Lung (tissue), 12 donors: ENCODE data around the gene DNAH10. TPM values are rescaled to one million over a fixed set of nuclear protein-coding genes. Genes with fewer than 3 reads are reported as not detected.

ENCODE experiments used
- ATAC-seq: fragments of 200-7000 bp; cut with Tn5 transposase; one replicate; pipeline ENCODE4 v1.9.1; 2020; ENCODE audit warnings: moderate number of reproducible peaks; ENCODE audit not compliant: insufficient read depth, low FRiP score
- DNase-seq, 3 donors: peaks; one replicate each; pipeline ENCODE4 v3.0.0-alpha.2; 2013 to 2017
- H3K27ac ChIP-seq, 2 donors: one replicate each; pipeline ENCODE4 v1.5.1; 2013; ENCODE audit warnings: mild to moderate bottlenecking in 2 of 2, moderate library complexity in 2 of 2, control low read depth in 1 of 2, inconsistent platforms in 1 of 2, low read depth in 1 of 2, low read length in 1 of 2
- H3K27me3 ChIP-seq, 3 donors: one replicate each; pipeline ENCODE4 v1.5.1; 2013; ENCODE audit warnings: low read length in 2 of 3; ENCODE audit not compliant: control insufficient read depth in 3 of 3, insufficient read depth in 3 of 3
- H3K36me3 ChIP-seq, 4 donors: one replicate each; pipeline ENCODE4 v1.5.1; 2013; ENCODE audit warnings: low read length in 4 of 4, mild to moderate bottlenecking in 1 of 4, moderate library complexity in 1 of 4; ENCODE audit not compliant: control insufficient read depth in 4 of 4, insufficient read depth in 4 of 4
- H3K4me1 ChIP-seq, 5 donors: one replicate each; pipeline ENCODE4 v1.5.1; 2013; ENCODE audit warnings: low read length in 5 of 5, mild to moderate bottlenecking in 2 of 5, moderate library complexity in 1 of 5; ENCODE audit not compliant: control insufficient read depth in 5 of 5, insufficient read depth in 5 of 5
- H3K4me3 ChIP-seq: one replicate; pipeline ENCODE4 v1.5.1; 2013; ENCODE audit warnings: mild to moderate bottlenecking, control low read depth, moderate library complexity
- H3K9ac ChIP-seq, 2 donors: one replicate each; pipeline ENCODE4 v1.5.1; 2013; ENCODE audit warnings: low read length in 2 of 2, control low read depth in 1 of 2; ENCODE audit not compliant: insufficient read depth in 1 of 2
- H3K9me3 ChIP-seq, 4 donors: one replicate each; pipeline ENCODE4 v1.5.1; 2013; ENCODE audit warnings: low read length in 3 of 4, mild to moderate bottlenecking in 1 of 4, moderate library complexity in 1 of 4; ENCODE audit not compliant: control insufficient read depth in 4 of 4, insufficient read depth in 3 of 4
- CTCF ChIP-seq: IDR thresholded peaks from 2 replicates; pipeline ENCODE4 v1.5.1; 2012; ENCODE audit warnings: mild to moderate bottlenecking; ENCODE audit errors: control extremely low read depth, extremely low read depth
- WGBS, 2 donors: extraction: QIAGEN DNeasy Blood & Tissue Kit; methylation state at CpG; one replicate each; pipeline ENCODE4 v1.1.7; 2013; 5-methylcytosine and 5-hydroxymethylcytosine counted together
- polyA plus RNA-seq, 2 donors: library from polyadenylated mRNA; stranded (reverse); fragments of 200-250 nt; gene quantifications; one replicate each; pipeline ENCODE4 v1.2.1, GENCODE V29; 2013
- total RNA-seq, 2 donors: library from RNA; depleted of rRNA in 1 of 2; stranded (reverse); fragments of >200 nt in 1 of 2; gene quantifications; one replicate each; pipeline ENCODE4 v1.2.1, GENCODE V29; 2014 to 2021
- donor health status: control.
- donor health status: control.
- donor health status: Bipolar disorder and iron deficiency.
- donor health status: healthy.
- donor health status: DM: yes; HTN: yes; CAD: no.

Gene DNAH10
- total and polyA plus RNA-seq, 4 donors, result 2.0 to 21.7 (median 9.1) TPM

GRCh38 chr12:123948401-123948795 is 186.3 kb downstream of the DNAH10 start:
- H3K4me3 ChIP-seq, result no peak overlapping the region
- no peaks in the 10 kb centered on the region for H3K27me3 ChIP-seq
- ATAC-seq (no peak), DNase-seq (no peak)
- peaks cover 11 to 38% (median 18%) of the 10 kb centered on the region in 5 donors for H3K4me1 ChIP-seq
- 96 to 98% methylated on average over 11 of the region's 11 CpGs for WGBS, 2 donors
- no peaks in the 10 kb centered on the region for H3K9me3 ChIP-seq
- H3K36me3 ChIP-seq, result peaks cover 0 to 4% (median 3%) of the 10 kb centered on the region in 4 donors
- no peak overlapping the region for H3K9ac ChIP-seq
- no peak for TF ChIP-seq CTCF
- H3K27ac ChIP-seq, result no peak overlapping the region

GRCh38 chr12:123948796-123949769 is 187.0 kb downstream of the DNAH10 start:
- TF ChIP-seq CTCF, result no peak
- Histone ChIP-seq H3K27me3 (no peaks in the 10 kb centered on the region), H3K36me3 (peaks cover 0 to 3% (median 2%) of the 10 kb centered on the region in 4 donors), H3K9me3 (no peaks in the 10 kb centered on the region), H3K4me1 (peaks cover 11 to 32% (median 14%) of the 10 kb centered on the region in 5 donors), H3K4me3 (no peak overlapping the region), H3K27ac (no peak overlapping the region), H3K9ac (no peak overlapping the region)
- DNase-seq, result peak in 1 of 3 donors; percentile 21
- 83 to 89% methylated on average over 19 of the region's 19 CpGs for WGBS, 2 donors
- ATAC-seq, result no peak

- no peak for TF ChIP-seq CTCF
- H3K36me3 ChIP-seq, result no peaks in the 10 kb centered on the region
- no peak overlapping the region for H3K27ac ChIP-seq
- peaks cover 12 to 32% (median 14%) of the 10 kb centered on the region in 5 donors for H3K4me1 ChIP-seq
- no peak for ATAC-seq
- no peaks in the 10 kb centered on the region for H3K27me3 ChIP-seq
- no peaks in the 10 kb centered on the region for H3K9me3 ChIP-seq
- H3K4me3 ChIP-seq, result no peak overlapping the region
- 92 to 93% methylated on average over 15 of the region's 15 CpGs for WGBS, 2 donors
- no peak for DNase-seq
- H3K9ac ChIP-seq, result no peak overlapping the region
Observed at GRCh38 chr12:123949770-123950165, 187.7 kb downstream of the DNAH10 start.
